Activated T-cell treated with anti-CD3 and anti-CD28 coated beads for 4 hours (primary cell): ENCODE data around the gene CNTLN.
"Not testable (repeated sequence)": the region's sequence is repeated elsewhere in the genome, so short reads cannot be mapped to it uniquely, and the experiment has no call there.

Experiments used
- DNase-seq: peaks from one replicate; pipeline ENCODE4 v3.0.0-alpha.2; 2020

The CNTLN gene

DNA sequence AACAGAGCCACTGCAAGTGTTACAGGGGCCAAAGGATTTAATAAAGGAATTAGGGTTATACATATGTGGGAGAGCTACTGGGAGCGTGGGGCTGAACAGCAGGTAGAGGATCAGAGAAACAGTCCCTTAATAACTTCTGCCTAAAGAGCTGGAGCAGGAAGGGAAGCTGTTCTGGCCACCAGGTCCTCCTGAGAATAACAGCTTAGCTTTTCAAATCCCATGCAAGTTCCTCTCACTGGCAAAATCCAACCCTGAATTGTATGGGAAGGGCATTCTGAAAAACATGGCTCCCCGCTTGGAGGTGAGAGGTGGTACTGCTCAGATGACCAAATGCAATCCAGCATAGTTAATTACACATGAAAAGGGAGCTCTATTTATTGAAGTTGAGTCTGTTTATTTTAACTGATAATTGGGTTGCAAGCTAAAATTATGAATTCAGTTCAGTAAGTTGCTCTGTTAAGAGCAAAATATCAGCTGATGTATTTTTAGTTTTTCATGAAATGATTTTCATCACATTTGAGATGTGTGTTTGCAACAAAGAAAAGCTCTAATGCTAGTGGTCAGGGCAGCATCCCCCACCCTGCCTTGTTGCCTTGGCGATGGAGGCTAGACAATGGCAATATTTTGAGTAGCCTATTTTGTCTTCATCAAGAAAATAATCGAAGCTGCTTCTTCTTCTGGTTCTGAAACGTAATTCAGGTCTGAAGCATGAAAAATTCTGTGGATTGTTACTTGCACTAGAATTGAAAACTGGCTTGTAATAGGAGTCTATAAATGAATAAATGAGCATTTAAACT is 385.6 kb downstream of the CNTLN start:
- DNase-seq, result no peak

DNA sequence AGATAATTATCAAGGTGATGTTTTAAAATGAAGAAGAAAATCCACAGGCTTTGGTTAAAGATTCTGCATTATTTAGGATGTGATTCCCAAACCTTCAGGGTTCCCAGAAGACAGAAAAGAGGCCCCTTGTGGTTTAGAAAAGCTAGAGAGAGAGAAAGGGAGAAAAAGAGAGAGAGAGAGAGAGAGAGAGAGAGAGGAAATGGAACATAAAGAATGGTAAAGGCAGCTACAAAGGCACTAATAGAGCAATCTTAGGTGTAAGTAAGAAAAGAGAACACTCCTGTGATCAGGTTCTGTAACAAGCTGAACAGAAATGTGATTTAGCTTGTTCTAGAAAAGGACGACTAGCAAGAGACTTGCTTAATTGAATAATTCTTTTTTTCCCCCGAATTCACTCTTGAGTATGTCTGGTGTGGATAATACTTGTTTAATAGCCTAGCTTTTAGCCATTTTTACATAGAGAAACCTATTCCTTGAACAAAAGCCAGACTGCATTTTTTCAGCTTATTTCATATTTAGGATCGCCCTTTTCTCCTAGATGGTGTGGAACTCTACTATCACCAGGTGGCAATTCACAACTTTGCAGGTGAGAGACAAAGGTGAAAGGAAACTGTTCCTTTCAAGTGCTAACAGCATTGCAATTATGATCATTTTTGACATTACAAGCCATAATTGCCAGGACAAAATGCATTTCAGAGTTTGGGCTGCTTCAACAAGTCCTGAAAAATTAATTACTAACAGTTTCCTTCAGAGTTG is 386.4 kb downstream of the CNTLN start:
- DNase-seq, result no peak

DNA sequence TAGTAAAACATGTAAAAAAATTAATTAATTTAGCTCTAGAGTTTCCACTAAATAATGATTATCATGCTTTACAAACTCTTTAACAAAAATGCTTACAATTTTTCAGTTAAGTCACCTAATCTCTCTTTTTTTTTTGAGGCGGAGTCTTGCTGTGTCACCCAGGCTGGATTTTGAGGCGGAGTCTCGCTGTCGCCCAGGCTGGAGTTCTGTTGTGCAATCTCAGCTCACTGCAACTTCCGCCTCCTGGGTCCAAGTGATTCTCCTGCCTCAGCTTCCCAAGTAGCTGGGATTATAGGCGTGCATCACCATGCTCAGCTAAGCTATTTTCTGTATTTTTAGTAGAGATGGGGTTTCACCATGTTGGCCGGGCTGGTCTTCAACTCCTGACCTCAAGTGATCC is 391.9 kb downstream of the CNTLN start:
- DNase-seq, result not testable (repeated sequence)

DNA sequence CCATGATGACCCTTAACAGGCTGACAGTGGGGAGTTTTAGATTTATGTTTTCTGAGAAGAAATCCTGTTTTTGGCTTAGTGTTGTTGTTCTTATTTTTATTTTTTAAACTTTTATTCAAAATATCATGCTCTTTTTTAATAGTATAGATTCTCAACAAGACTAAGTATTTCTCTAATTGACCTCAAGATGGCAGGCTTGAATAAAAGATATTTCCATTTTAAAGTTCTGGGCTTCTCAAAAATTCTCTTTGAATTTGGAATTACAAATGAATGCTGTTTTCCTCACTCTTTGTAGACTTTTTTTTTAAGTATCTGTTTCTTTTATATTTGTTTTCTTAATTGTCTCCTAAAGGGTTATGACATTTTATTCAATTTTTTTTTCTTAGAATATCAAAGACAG is 394.0 kb downstream of the CNTLN start:
- no peak for DNase-seq

DNA sequence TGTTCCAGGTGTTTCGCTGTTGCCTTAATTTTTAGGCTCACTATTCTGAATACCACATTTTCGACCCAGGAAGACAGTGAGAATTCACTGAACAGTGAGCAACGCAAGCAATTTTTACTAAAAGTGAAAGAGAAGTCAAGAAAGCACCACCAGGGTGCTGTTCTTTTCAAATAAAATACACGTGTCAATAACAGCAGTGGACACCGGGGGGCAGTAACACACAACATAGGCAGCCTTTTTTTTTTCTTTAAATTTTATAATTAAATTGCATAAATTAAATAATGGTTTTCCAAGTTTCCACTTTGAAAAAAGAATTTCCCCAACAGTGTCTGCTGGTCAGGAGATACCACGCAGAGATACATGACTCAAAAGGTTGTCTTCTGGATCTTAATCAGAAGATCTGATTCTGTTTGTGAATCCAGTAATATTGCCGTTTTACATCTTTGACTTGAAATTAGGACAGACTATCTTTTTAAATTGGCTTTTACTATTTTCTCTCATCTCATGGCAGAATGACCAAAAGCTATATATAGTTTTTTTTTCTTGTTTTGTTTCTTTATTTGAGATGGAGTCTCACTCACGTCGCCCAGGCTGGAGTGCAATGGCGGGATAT is 396.9 kb downstream of the CNTLN start:
- DNase-seq, result no peak

DNA sequence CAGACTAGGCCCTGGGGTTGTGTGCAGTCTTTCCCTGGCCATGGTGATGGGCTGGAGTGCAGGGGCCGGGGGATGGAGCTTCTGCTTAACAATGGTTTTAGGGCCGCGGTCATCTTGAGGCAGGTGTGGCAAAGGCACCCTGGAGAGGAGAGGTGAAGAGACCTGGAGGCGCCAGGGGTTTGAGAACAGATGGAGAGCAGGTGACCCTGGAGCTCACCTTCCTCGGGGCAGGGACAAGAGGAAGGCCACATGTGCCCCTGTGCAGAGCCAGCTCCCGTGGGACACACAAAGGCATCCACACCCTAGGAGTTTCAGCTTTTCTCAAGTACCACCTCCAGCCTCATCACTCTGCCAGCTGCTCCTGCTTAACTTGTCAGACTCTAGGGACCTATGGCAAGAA is 397.6 kb downstream of the CNTLN start:
- no peak for DNase-seq

DNA sequence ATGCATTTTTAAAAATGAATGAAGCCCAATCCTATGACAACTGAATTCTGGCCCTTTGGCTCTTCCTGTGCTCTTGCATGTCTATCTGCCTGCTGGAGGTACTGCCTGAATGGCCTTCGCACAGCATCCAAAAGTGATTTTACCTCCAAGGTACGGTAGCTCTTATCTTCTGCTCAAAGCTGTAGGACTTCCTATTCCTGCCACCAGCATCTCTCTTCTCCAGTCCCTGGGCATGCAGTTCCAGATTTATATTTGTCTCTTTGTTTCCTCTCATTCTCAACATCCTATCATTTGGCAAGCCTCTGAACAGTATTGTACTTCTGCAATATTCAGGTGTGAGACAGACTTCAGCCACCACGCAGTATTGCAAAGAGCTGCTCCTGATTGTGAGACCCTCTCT is 400.3 kb downstream of the CNTLN start:
- no peak for DNase-seq

DNA sequence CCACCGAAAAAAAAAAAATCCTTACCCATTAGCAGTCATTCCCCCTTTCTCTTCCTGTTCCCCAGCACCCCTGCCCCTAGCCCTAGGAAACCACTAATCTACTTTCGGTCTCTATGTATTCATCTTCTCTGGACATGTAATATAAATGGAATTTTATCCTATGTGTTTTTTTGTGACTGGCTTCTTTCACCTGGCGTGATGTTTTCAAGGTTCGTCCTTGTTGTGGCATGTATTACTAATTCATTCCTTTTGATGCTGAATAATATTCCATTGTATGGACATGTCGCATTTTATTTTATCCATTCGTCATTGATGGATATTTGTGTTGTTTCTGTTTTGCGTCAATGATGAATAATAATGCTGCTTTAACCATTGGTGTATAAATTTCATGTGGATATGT is 401.2 kb downstream of the CNTLN start:
- DNase-seq, result no peak

DNA sequence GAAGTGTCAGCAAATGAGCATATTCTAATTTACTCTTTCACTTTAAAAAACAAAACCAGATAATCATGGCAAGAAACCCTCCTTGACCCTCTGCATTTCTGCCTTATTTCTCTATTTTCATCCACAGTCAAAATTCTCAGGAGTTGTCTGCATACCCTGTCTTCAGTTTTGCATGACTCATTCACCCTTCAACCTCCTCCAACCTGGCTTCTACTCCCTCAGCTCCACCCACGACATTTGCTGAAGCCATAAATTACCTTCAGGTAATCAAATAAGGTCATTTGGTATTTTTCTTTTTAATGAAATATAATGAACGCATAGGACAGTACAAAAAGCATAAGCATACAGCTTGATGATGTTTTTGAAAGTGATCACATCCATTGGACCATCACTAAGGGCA is 416.2 kb downstream of the CNTLN start:
- no peak for DNase-seq
